ENCODE measurements around the gene STING1. TPM values are rescaled to one million over a fixed set of nuclear protein-coding genes. Genes with fewer than 3 reads are reported as not detected.

Gene STING1
- total and polyA plus RNA-seq, 5 donors from 2014 or later: 131 to 295 (median 170) TPM

DNA sequence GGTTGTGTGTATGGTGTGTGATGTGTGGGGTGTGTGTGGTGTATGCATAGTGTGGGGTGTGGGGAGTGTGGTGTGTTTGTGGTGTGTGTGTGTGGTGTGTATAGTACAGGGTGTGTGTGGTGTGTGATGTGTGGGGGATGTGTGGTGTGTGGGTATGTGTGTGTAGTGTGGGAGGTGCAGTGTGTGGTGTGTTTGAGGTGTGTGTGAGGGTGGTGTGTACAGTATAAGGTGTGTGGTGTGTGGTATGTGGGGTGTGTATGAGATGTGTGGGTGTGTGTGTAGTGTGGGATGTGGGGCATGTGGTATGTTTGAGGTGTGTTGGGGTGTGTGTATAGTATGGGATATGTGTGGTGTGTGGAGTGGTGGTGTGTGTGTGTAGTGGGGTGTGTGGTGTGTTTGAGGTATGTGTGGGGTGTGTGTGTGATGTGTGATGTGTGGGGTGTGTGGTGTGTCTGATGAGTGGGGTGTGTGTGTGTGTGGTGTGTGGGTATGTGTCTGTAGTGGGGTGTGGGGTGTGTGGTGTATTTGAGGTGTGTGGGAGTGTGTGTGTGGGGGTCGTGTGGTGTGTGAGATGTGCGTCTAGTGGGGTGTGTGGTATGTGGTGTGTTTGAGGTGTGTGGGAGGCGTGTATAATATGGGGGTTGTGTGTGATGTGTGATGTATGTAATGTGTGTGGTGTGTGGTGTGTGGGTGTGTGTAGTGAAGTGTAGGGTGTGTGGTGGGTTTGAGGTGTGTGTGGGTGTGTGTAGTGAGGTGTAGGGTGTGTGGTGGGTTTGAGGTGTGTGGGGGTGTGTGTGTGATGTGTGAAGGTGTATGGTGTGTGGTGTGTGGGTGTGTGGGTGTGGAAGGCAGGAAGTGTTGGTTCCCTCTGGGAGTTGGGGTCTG, 28.6 kb downstream of the STING1 start:
- no peaks in the 10 kb centered on the region for H3K27me3 Mint-ChIP-seq
- ATAC-seq (ENCODE audit: low read depth in 2 of 2) (no peak), DNase-seq (no peak)
- H3K36me3 Mint-ChIP-seq: no peaks in the 10 kb centered on the region
- Histone ChIP-seq H3K4me3 (ENCODE audit: low read depth, low read length) (no peak overlapping the region), H3K36me3 (ENCODE audit: control insufficient read depth, insufficient read depth, low read length) (no peaks in the 10 kb centered on the region), H3K27ac (ENCODE audit: insufficient read depth, low read length, poor library complexity, severe bottlenecking) (no peak overlapping the region), H3K9me3 (ENCODE audit: control insufficient read depth in 2 of 2, low read length in 2 of 2) (no peaks in the 10 kb centered on the region), H3K4me1 (ENCODE audit: control insufficient read depth, insufficient read depth, low read length, poor library complexity, severe bottlenecking) (peaks cover 32% of the 10 kb centered on the region), H3K27me3 (ENCODE audit: control insufficient read depth, insufficient read depth, low read length) (no peaks in the 10 kb centered on the region)
- no peaks in the 10 kb centered on the region for H3K9me3 Mint-ChIP-seq
- peak overlapping the region; percentile 35 to 90 (median 87) for H3K27ac Mint-ChIP-seq
- peaks cover 0 to 51% (median 17%) of the 10 kb centered on the region in 4 donors for H3K4me1 Mint-ChIP-seq
- H3K4me3 Mint-ChIP-seq: no peak overlapping the region

GRCh38 chr5:139451878-139452660, 30.5 kb downstream of the STING1 start:
- Histone ChIP-seq H3K36me3 (ENCODE audit: control insufficient read depth, insufficient read depth, low read length) (no peaks in the 10 kb centered on the region), H3K27ac (ENCODE audit: insufficient read depth, low read length, poor library complexity, severe bottlenecking) (no peak overlapping the region), H3K9me3 (ENCODE audit: control insufficient read depth in 2 of 2, low read length in 2 of 2) (no peaks in the 10 kb centered on the region), H3K27me3 (ENCODE audit: control insufficient read depth, insufficient read depth, low read length) (no peaks in the 10 kb centered on the region), H3K4me1 (ENCODE audit: control insufficient read depth, insufficient read depth, low read length, poor library complexity, severe bottlenecking) (peaks cover 20% of the 10 kb centered on the region), H3K4me3 (ENCODE audit: low read depth, low read length) (no peak overlapping the region)
- H3K4me3 Mint-ChIP-seq: no peak overlapping the region
- H3K4me1 Mint-ChIP-seq: peaks cover 10 to 47% (median 22%) of the 10 kb centered on the region in 4 donors
- no peaks in the 10 kb centered on the region for H3K9me3 Mint-ChIP-seq
- no peaks in the 10 kb centered on the region for H3K36me3 Mint-ChIP-seq
- no peak overlapping the region for H3K27ac Mint-ChIP-seq
- no peak for ATAC-seq (ENCODE audit: low read depth in 2 of 2)
- DNase-seq: no peak
- H3K27me3 Mint-ChIP-seq: no peaks in the 10 kb centered on the region

GRCh38 chr5:139451176-139451575, 31.4 kb downstream of the STING1 start:
- no peaks in the 10 kb centered on the region for H3K27me3 ChIP-seq (ENCODE audit: control insufficient read depth, insufficient read depth, low read length)
- no peak overlapping the region for H3K4me3 Mint-ChIP-seq
- DNase-seq: no peak

GRCh38 chr5:139446956-139447779, 35.4 kb downstream of the STING1 start:
- H3K36me3 ChIP-seq (ENCODE audit: control insufficient read depth, insufficient read depth, low read length): no peaks in the 10 kb centered on the region
- H3K4me1 Mint-ChIP-seq: peaks cover 24 to 56% (median 37%) of the 10 kb centered on the region in 4 donors
- H3K4me1 ChIP-seq (ENCODE audit: control insufficient read depth, insufficient read depth, low read length, poor library complexity, severe bottlenecking): peaks cover 32% of the 10 kb centered on the region
- DNase-seq (peak in 1 of 3 donors; percentile 43), ATAC-seq (ENCODE audit: low read depth in 2 of 2) (no peak)
- H3K9me3 Mint-ChIP-seq: no peaks in the 10 kb centered on the region
- no peaks in the 10 kb centered on the region for H3K27me3 Mint-ChIP-seq
- H3K27ac ChIP-seq (ENCODE audit: insufficient read depth, low read length, poor library complexity, severe bottlenecking): no peak overlapping the region
- peak overlapping the region in 2 of 4 donors; percentile 54 to 62 for H3K4me3 Mint-ChIP-seq
- peak overlapping the region in 2 of 3 donors; percentile 68 to 83 for H3K27ac Mint-ChIP-seq
- H3K4me3 ChIP-seq (ENCODE audit: low read depth, low read length): no peak overlapping the region
- no peaks in the 10 kb centered on the region for H3K9me3 ChIP-seq (ENCODE audit: control insufficient read depth in 2 of 2, low read length in 2 of 2)
- H3K27me3 ChIP-seq (ENCODE audit: control insufficient read depth, insufficient read depth, low read length): no peaks in the 10 kb centered on the region
- H3K36me3 Mint-ChIP-seq: no peaks in the 10 kb centered on the region

More at GRCh38 chr5:139451176-139451575, 31.4 kb downstream of the STING1 start:
- Histone ChIP-seq H3K4me3 (ENCODE audit: low read depth, low read length) (no peak overlapping the region), H3K27ac (ENCODE audit: insufficient read depth, low read length, poor library complexity, severe bottlenecking) (no peak overlapping the region), H3K36me3 (ENCODE audit: control insufficient read depth, insufficient read depth, low read length) (no peaks in the 10 kb centered on the region), H3K4me1 (ENCODE audit: control insufficient read depth, insufficient read depth, low read length, poor library complexity, severe bottlenecking) (peaks cover 23% of the 10 kb centered on the region), H3K9me3 (ENCODE audit: control insufficient read depth in 2 of 2, low read length in 2 of 2) (no peaks in the 10 kb centered on the region)
- Mint-ChIP-seq H3K27me3 (no peaks in the 10 kb centered on the region), H3K4me1 (peaks cover 14 to 48% (median 24%) of the 10 kb centered on the region in 4 donors), H3K27ac (no peak overlapping the region), H3K9me3 (no peaks in the 10 kb centered on the region), H3K36me3 (no peaks in the 10 kb centered on the region)
- no peak for ATAC-seq (ENCODE audit: low read depth in 2 of 2)

- Histone ChIP-seq H3K4me3 (ENCODE audit: low read depth, low read length) (no peak overlapping the region), H3K27me3 (ENCODE audit: control insufficient read depth, insufficient read depth, low read length) (no peaks in the 10 kb centered on the region), H3K4me1 (ENCODE audit: control insufficient read depth, insufficient read depth, low read length, poor library complexity, severe bottlenecking) (peaks cover 23% of the 10 kb centered on the region), H3K36me3 (ENCODE audit: control insufficient read depth, insufficient read depth, low read length) (no peaks in the 10 kb centered on the region), H3K27ac (ENCODE audit: insufficient read depth, low read length, poor library complexity, severe bottlenecking) (no peak overlapping the region), H3K9me3 (ENCODE audit: control insufficient read depth in 2 of 2, low read length in 2 of 2) (no peaks in the 10 kb centered on the region)
- H3K27ac Mint-ChIP-seq: peak overlapping the region in 2 of 3 donors; percentile 62 to 75
- peaks cover 24 to 56% (median 37%) of the 10 kb centered on the region in 4 donors for H3K4me1 Mint-ChIP-seq
- no peaks in the 10 kb centered on the region for H3K9me3 Mint-ChIP-seq
- H3K4me3 Mint-ChIP-seq: peak overlapping the region in 1 of 4 donors; percentile 54
- no peak for DNase-seq
- H3K27me3 Mint-ChIP-seq: no peaks in the 10 kb centered on the region
- no peak for ATAC-seq (ENCODE audit: low read depth in 2 of 2)
- no peaks in the 10 kb centered on the region for H3K36me3 Mint-ChIP-seq
Observed at GRCh38 chr5:139445325-139446170, 37.0 kb downstream of the STING1 start.

- no peaks in the 10 kb centered on the region for H3K36me3 Mint-ChIP-seq
Observed at GRCh38 chr5:139443831-139444453, 38.6 kb downstream of the STING1 start.

More at GRCh38 chr5:139443831-139444453, 38.6 kb downstream of the STING1 start:
- peak in 1 of 3 donors; percentile 55 for DNase-seq
- Histone ChIP-seq H3K4me3 (ENCODE audit: low read depth, low read length) (peak overlapping the region; percentile 2), H3K27me3 (ENCODE audit: control insufficient read depth, insufficient read depth, low read length) (no peaks in the 10 kb centered on the region), H3K27ac (ENCODE audit: insufficient read depth, low read length, poor library complexity, severe bottlenecking) (no peak overlapping the region), H3K9me3 (ENCODE audit: control insufficient read depth in 2 of 2, low read length in 2 of 2) (no peaks in the 10 kb centered on the region), H3K36me3 (ENCODE audit: control insufficient read depth, insufficient read depth, low read length) (no peaks in the 10 kb centered on the region), H3K4me1 (ENCODE audit: control insufficient read depth, insufficient read depth, low read length, poor library complexity, severe bottlenecking) (peaks cover 34% of the 10 kb centered on the region)
- Mint-ChIP-seq H3K27me3 (no peaks in the 10 kb centered on the region), H3K27ac (peak overlapping the region; percentile 65 to 93 (median 71)), H3K9me3 (no peaks in the 10 kb centered on the region), H3K4me3 (peak overlapping the region in 2 of 4 donors; percentile 84 to 86), H3K4me1 (peaks cover 28 to 66% (median 42%) of the 10 kb centered on the region in 4 donors)
- no peak for ATAC-seq (ENCODE audit: low read depth in 2 of 2)

All from CD4-positive, CD25-positive, alpha-beta regulatory T cell (primary cell).